Heart left ventricle (tissue), 16 donors: ENCODE results near the gene VPS37C. TPM values are rescaled to one million over a fixed set of nuclear protein-coding genes. Genes with fewer than 3 reads are reported as not detected.

Experiments
- ATAC-seq, 4 donors: fragments of 200-7000 bp; cut with Tn5 transposase; one replicate each; pipeline ENCODE4 v1.9.1; 2020 to 2022; ENCODE audit warnings: moderate library complexity in 4 of 4, mild to moderate bottlenecking in 3 of 4, moderate number of reproducible peaks in 1 of 4
- DNase-seq, 5 donors: peaks; one replicate each; pipeline ENCODE4 v3.0.0-alpha.2; 2020
- H3K27ac ChIP-seq, 12 donors: fragments of 200-600 bp; sonication (generic) in 4 of 12; one replicate each; pipeline versions ENCODE4 v1.5.0 to v1.8.0; 2016 to 2022; ENCODE audit warnings: mild to moderate bottlenecking in 2 of 12
- H3K27me3 ChIP-seq, 9 donors: fragments of 200-600 bp; sonication (generic) in 2 of 9; one replicate each; pipeline versions ENCODE4 v1.5.1 to v1.8.0; 2016 to 2022; ENCODE audit warnings: mild to moderate bottlenecking in 3 of 9
- H3K36me3 ChIP-seq, 9 donors: fragments of 200-600 bp; sonication (generic) in 2 of 9; one replicate each; pipeline versions ENCODE4 v1.5.0 to v1.8.0; 2018 to 2022; ENCODE audit warnings: mild to moderate bottlenecking in 2 of 9
- H3K4me1 ChIP-seq, 12 donors: fragments of 200-600 bp; sonication (generic) in 4 of 12; one replicate each; pipeline versions ENCODE4 v1.5.0 to v1.8.0; 2016 to 2022; ENCODE audit warnings: mild to moderate bottlenecking in 3 of 12
- H3K4me3 ChIP-seq, 12 donors: fragments of 200-600 bp; sonication (generic) in 4 of 12; one replicate each; pipeline versions ENCODE4 v1.5.0 to v1.8.0; 2017 to 2022; ENCODE audit warnings: mild to moderate bottlenecking in 9 of 12, moderate library complexity in 4 of 12
- H3K9me3 ChIP-seq, 12 donors: fragments of 200-600 bp; sonication (generic) in 4 of 12; one replicate each; pipeline versions ENCODE4 v1.5.0 to v1.8.0; 2016 to 2022; ENCODE audit warnings: mild to moderate bottlenecking in 1 of 12
- POLR2A ChIP-seq, 2 donors: fragments of 450-650 bp; IDR thresholded peaks; one replicate each; pipeline ENCODE4 v1.6.1; 2017; ENCODE audit warnings: antibody characterized with exemption in 2 of 2, mild to moderate bottlenecking in 2 of 2, moderate library complexity in 2 of 2
- WGBS, 4 donors: extraction: QIAGEN DNeasy Blood & Tissue Kit in 2 of 4; methylation state at CpG; one replicate each; pipeline versions ENCODE4 v1.1.5 to v1.1.7; 2013 to 2018; 5-methylcytosine and 5-hydroxymethylcytosine counted together
- intact Hi-C, 10 donors: fragments of 100-400 bp; cut with DNase I; formaldehyde crosslinking; loops; one replicate each; pipeline versions ENCODE4 v1.11.1 to v1.14.2; 2022
- polyA plus RNA-seq, 2 donors: library from polyadenylated mRNA; stranded (reverse); fragments of 200-250 nt; gene quantifications; one replicate each; pipeline ENCODE4 v1.2.3, GENCODE V29; 2013
- total RNA-seq, 9 donors: library from RNA; depleted of rRNA in 2 of 9; stranded (reverse); fragments of >200 nt in 2 of 9; fragmentation: NEBNext Ultra II Directional in 3 of 9; extraction: Animal tissue kit (Norgen Biotek cat#: 25700) in 3 of 9; gene quantifications; one replicate each; pipeline versions ENCODE4 v1.1.0 to v1.2.4, GENCODE V29; 2016 to 2023
- TF ChIP-seq, protein P1 (sequence below), 12 donors: fragments of 200-600 bp; sonication (generic) in 4 of 12; IDR thresholded peaks; one replicate each; pipeline versions ENCODE4 v1.5.0 to v1.8.0; 2018 to 2022; ENCODE audit warnings: antibody characterized with exemption in 12 of 12, mild to moderate bottlenecking in 5 of 12
- donor health status: ischemic (EF 13 %, LVEDD 7.1; RV severe dilation, severe dysfunction).
- donor health status: healthy with polysubstance abuse.
- donor health status: DM: no; HTN: yes; CAD: no.
- donor health status: DM: no; HTN: no; CAD: no.
- donor health status: ischemic (EF 25% LVEDD 6.9; RV normal size, moderate dysfunction).
- donor health status: ischemic (EF 25% LVEDD 5.7; RV mildly dilated, moderate dysfunction).
- donor health status: healthy.
- donor health status: DM: yes; HTN: yes; CAD: no.
- donor health status: ischemic (EF 35%, LVEDD 5.7; RV mildly dilated, moderate dysfunction).
- donor health status: nonischemic (EF 11% LVEDD 7.7; RV severe dilation, severe dysfunction).
- donor health status: DM: yes; HTN: yes; CAD: no.
- donor health status: PGD.
- donor health status: ischemic (EF 29% LVEDD 5.4; RV normal size, mild dysfunction).
- donor health status: nonischemic (EF 23%, LVEDD 6.1; RV moderate dilation, normal function).

Gene VPS37C
- total and polyA plus RNA-seq, 11 donors: 11.0 to 29.0 (median 17.1) TPM

DNA sequence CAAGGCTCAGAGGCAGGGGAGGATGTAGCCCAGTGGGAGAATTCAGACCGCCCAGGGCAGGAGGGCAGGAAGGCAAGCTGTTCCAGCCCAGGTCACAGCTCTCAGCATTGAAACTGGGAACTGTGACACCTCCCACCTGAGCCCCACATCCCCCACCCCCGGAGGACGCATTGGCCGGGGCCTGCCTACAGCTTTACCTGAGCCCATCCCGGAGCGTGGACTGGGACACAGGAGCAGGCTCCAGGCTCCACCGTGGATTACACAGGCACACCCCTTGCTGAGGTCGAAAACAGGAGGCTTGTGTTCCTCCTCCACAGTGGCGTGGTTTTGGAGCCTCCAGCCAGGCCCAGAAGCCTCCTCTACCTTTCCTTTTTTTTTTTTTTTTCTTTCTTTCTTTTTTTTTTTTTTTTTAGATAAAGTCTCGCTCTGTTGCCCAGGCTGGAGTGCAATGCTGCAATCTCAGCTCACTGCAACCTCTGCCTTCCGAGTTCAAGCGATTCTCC, 33.0 kb upstream of the VPS37C start:
- ATAC-seq: no peak
- H3K27ac ChIP-seq: no peak overlapping the region
- WGBS, 4 donors: 58 to 67% (median 65%) methylated on average over 11 to 12 of the region's 12 CpGs

DNA sequence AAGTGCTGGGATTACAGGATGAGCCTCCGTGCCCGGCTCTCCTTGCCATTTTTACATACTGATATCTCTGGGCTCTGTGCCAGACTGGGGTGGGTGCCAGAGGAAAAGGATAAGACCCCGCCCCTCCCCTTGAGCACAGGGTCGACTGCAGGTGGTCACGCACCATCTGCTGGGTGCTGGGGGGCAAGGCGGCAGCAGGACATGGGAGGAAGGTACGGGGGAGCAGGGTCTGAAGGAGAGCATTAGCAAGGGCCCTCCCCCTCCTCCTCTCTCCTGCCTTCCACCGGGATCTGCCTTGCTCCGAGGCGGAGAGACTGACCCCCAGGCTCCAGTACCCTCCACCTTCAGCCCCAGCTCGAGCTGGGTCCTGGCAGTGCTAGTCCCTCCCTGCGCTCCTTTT, 32.4 kb upstream of the VPS37C start:
- 19 to 27% (median 20%) methylated on average over 12 of the region's 12 CpGs for WGBS, 4 donors
- no peak for TF ChIP-seq POLR2A (IDR thresholded peaks at IDR 0.05)
- TF ChIP-seq, protein P1, sequence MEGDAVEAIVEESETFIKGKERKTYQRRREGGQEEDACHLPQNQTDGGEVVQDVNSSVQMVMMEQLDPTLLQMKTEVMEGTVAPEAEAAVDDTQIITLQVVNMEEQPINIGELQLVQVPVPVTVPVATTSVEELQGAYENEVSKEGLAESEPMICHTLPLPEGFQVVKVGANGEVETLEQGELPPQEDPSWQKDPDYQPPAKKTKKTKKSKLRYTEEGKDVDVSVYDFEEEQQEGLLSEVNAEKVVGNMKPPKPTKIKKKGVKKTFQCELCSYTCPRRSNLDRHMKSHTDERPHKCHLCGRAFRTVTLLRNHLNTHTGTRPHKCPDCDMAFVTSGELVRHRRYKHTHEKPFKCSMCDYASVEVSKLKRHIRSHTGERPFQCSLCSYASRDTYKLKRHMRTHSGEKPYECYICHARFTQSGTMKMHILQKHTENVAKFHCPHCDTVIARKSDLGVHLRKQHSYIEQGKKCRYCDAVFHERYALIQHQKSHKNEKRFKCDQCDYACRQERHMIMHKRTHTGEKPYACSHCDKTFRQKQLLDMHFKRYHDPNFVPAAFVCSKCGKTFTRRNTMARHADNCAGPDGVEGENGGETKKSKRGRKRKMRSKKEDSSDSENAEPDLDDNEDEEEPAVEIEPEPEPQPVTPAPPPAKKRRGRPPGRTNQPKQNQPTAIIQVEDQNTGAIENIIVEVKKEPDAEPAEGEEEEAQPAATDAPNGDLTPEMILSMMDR (IDR thresholded peaks at IDR 0.05): no peak
- Histone ChIP-seq H3K4me3 (no peak overlapping the region), H3K36me3 (no peaks in the 10 kb centered on the region), H3K27me3 (peaks cover 0 to 30% (median 0%) of the 10 kb centered on the region in 9 donors), H3K4me1 (no peaks in the 10 kb centered on the region), H3K9me3 (peaks cover 0 to 3% (median 0%) of the 10 kb centered on the region in 12 donors), H3K27ac (no peak overlapping the region)
- intact Hi-C loops: no loop called here
- ATAC-seq (peak in 1 of 4 donors; percentile 13), DNase-seq (no peak)

More for the DNA sequence above, 33.0 kb upstream of the VPS37C start:
- TF ChIP-seq, protein P1 (IDR thresholded peaks at IDR 0.05): no peak
- no peak for TF ChIP-seq POLR2A (IDR thresholded peaks at IDR 0.05)
- DNase-seq: no peak
- Histone ChIP-seq H3K4me3 (no peak overlapping the region), H3K4me1 (no peaks in the 10 kb centered on the region), H3K36me3 (no peaks in the 10 kb centered on the region), H3K27me3 (peaks cover 0 to 25% (median 0%) of the 10 kb centered on the region in 9 donors), H3K9me3 (peaks cover 0 to 8% (median 0%) of the 10 kb centered on the region in 12 donors)
- intact Hi-C loops: no loop called here

DNA sequence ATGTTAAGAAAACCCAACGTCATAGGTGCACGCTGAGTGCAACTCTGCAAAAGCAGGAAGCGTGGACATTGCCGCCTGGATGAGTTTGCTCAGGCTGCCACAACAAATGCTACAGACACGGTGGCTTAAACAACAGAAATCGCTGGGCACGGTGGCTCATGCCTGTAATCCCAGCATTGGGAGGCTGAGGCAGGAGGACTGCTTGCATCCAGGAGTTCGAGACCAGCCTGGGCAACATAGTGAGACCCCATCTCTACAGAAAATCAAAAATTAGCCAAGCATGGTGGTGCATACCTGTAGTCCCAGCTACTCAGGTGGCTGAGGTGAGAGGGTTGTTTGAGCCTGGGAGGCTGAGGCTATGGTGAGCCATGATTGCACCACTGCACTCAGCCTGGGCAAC, 28.7 kb upstream of the VPS37C start:
- TF ChIP-seq, protein P1 (IDR thresholded peaks at IDR 0.05): no peak
- TF ChIP-seq POLR2A (IDR thresholded peaks at IDR 0.05): no peak
- intact Hi-C loops: loop anchor here in 9 of 10 donors (2.0 to 10.0 kb wide), 7 partner anchors 58 to 415 kb away; partner anchors contain the start of gene CD6 (in 2 of the 9)
- no peak for DNase-seq
- 76 to 81% (median 79%) methylated on average over 8 of the region's 8 CpGs for WGBS, 4 donors
- H3K9me3 ChIP-seq: no peaks in the 10 kb centered on the region
- ATAC-seq: no peak
- no peaks in the 10 kb centered on the region for H3K36me3 ChIP-seq
- H3K4me3 ChIP-seq: no peak overlapping the region
- H3K27me3 ChIP-seq: peaks cover 0 to 24% (median 0%) of the 10 kb centered on the region in 9 donors
- no peaks in the 10 kb centered on the region for H3K4me1 ChIP-seq
- no peak overlapping the region for H3K27ac ChIP-seq

DNA sequence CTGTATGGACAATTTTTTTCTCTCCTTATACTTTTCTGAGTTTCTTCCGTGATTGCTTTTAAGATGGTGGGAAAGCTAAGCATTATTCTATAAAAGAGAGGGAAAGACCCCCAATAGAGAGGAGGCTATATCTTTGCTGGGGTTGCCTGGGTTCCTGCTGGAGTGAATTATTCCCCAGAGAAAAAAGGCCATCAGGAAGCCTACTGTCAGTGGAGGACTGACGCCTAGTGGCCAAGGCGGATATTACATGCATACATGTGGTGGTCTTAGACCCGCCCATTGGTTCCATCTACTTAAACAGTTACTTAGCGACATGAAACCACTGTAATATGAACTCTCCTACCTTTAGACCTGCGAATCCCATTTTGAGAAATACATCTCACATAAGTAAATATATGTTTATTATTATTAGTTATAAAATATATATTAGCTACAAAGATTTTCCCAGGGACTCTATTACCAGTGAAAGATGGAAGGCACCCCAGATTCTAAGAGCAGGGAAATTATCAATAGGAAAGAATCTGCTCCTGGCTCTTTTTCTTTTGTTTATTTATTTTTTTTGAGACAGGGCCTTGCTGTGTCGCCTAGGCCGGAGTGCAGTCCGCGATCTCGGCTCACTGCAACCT, 26.4 kb upstream of the VPS37C start:
- Histone ChIP-seq H3K36me3 (no peaks in the 10 kb centered on the region), H3K27me3 (peaks cover 0 to 16% (median 0%) of the 10 kb centered on the region in 9 donors), H3K4me1 (no peaks in the 10 kb centered on the region), H3K4me3 (no peak overlapping the region), H3K27ac (no peak overlapping the region), H3K9me3 (no peaks in the 10 kb centered on the region)
- intact Hi-C loops: loop anchor here in 9 of 10 donors (1.0 to 10.0 kb wide), 10 partner anchors 55 to 413 kb away; partner anchors contain the start of gene CD6 (in 2 of the 9)
- peak; percentile 52 to 81 (median 66) for DNase-seq
- peak in 3 of 4 donors; percentile 64 to 76 (median 72) for ATAC-seq
- TF ChIP-seq POLR2A (IDR thresholded peaks at IDR 0.05): no peak
- TF ChIP-seq, protein P1 (IDR thresholded peaks at IDR 0.05): peak; percentile 76 to 97 (median 93)
- WGBS, 4 donors: 39 to 43% (median 40%) methylated on average over 11 of the region's 11 CpGs
